Vagina (tissue), 2 donors: ENCODE results near the gene EYA4. TPM values are rescaled to one million over a fixed set of nuclear protein-coding genes. Genes with fewer than 3 reads are reported as not detected.
"Not testable (repeated sequence)": the region's sequence is repeated elsewhere in the genome, so short reads cannot be mapped to it uniquely, and the experiment has no call there.

Source experiments
- DNase-seq, 2 donors: peaks; one replicate each; pipeline ENCODE4 v3.0.0-alpha.2; 2017; ENCODE audit errors: extremely low spot score in 2 of 2
- H3K27ac ChIP-seq: fragments of 200-600 bp; sonication (generic); one replicate; pipeline ENCODE4 v1.5.1; 2019
- H3K27me3 ChIP-seq: fragments of 200-600 bp; sonication (generic); one replicate; pipeline ENCODE4 v1.5.1; 2019
- H3K36me3 ChIP-seq, 2 donors: fragments of 200-600 bp; sonication (generic); one replicate each; pipeline ENCODE4 v1.5.1; 2017 to 2019
- H3K4me1 ChIP-seq: fragments of 200-600 bp; sonication (generic); one replicate; pipeline ENCODE4 v1.5.1; 2019
- H3K4me3 ChIP-seq, 2 donors: fragments of 200-600 bp; sonication (generic); 1 replicate in 1 of 2; 2 replicates in 1 of 2; pipeline ENCODE4 v1.5.1; 2016 to 2019
- H3K9me3 ChIP-seq: fragments of 200-600 bp; sonication (generic); one replicate; pipeline ENCODE4 v1.5.1; 2019
- CTCF ChIP-seq, 3 experiments: fragments of 450-650 bp in 2 of 3; fragments of 200-600 bp in 1 of 3; sonication (generic) in 1 of 3; IDR thresholded peaks; one replicate each; pipeline ENCODE4 v1.5.1; 2017 to 2019; ENCODE audit warnings: antibody characterized with exemption in 3 of 3, mild to moderate bottlenecking in 2 of 3, moderate library complexity in 2 of 3
- POLR2A ChIP-seq, 2 donors: fragments of 450-650 bp; IDR thresholded peaks; one replicate each; pipeline ENCODE4 v1.6.1; 2017; ENCODE audit warnings: antibody characterized with exemption in 2 of 2, mild to moderate bottlenecking in 2 of 2, moderate library complexity in 2 of 2
- POLR2AphosphoS5 ChIP-seq, 2 donors: sonication (generic); formaldehyde crosslinking; IDR thresholded peaks; one replicate each; pipeline ENCODE4 v1.9.0; 2017; ENCODE audit warnings: antibody characterized with exemption in 2 of 2, mild to moderate bottlenecking in 2 of 2, low read depth in 1 of 2; ENCODE audit not compliant: insufficient read depth in 1 of 2
- intact Hi-C: fragments of 100-400 bp; cut with DNase I; formaldehyde crosslinking; loops from one replicate; pipeline ENCODE4 v1.15.1; 2023
- total RNA-seq: library from RNA; depleted of rRNA; stranded (reverse); fragments of >200 nt; gene quantifications from one replicate; pipeline ENCODE4 v1.2.3, GENCODE V29; 2016

Gene EYA4
- total RNA-seq, 1 donor from 2014 or later = 18.7 TPM

- H3K36me3 ChIP-seq = no peaks in the 10 kb centered on the region
- H3K4me3 ChIP-seq = no peak overlapping the region
- intact Hi-C loops = no loop called here
- H3K9me3 ChIP-seq = no peaks in the 10 kb centered on the region
- no peak overlapping the region for H3K27ac ChIP-seq
- no peaks in the 10 kb centered on the region for H3K4me1 ChIP-seq
- H3K27me3 ChIP-seq = no peaks in the 10 kb centered on the region
- DNase-seq = no peak
- TF ChIP-seq POLR2AphosphoS5 (IDR thresholded peaks at IDR 0.05; ENCODE audit: insufficient read depth in 1 of 2, low read depth in 1 of 2) = no peak
- no peak for TF ChIP-seq POLR2A (IDR thresholded peaks at IDR 0.05)
- TF ChIP-seq CTCF (IDR thresholded peaks at IDR 0.05) = no peak
Observed at GRCh38 chr6:133394630-133395029, 153.5 kb downstream of the EYA4 start.

- intact Hi-C loops = no loop called here
- no peak for DNase-seq
- TF ChIP-seq CTCF (IDR thresholded peaks at IDR 0.05) (no peak), POLR2A (IDR thresholded peaks at IDR 0.05) (no peak), POLR2AphosphoS5 (IDR thresholded peaks at IDR 0.05; ENCODE audit: insufficient read depth in 1 of 2, low read depth in 1 of 2) (no peak)
Observed at GRCh38 chr6:133396233-133396983, 155.3 kb downstream of the EYA4 start.

GRCh38 chr6:133396984-133397348 is 155.8 kb downstream of the EYA4 start:
- H3K4me1 ChIP-seq = no peaks in the 10 kb centered on the region
- intact Hi-C loops = no loop called here
- H3K36me3 ChIP-seq = no peaks in the 10 kb centered on the region
- no peaks in the 10 kb centered on the region for H3K9me3 ChIP-seq
- DNase-seq = no peak
- H3K27me3 ChIP-seq = no peaks in the 10 kb centered on the region
- TF ChIP-seq CTCF (IDR thresholded peaks at IDR 0.05) (no peak), POLR2A (IDR thresholded peaks at IDR 0.05) (no peak), POLR2AphosphoS5 (IDR thresholded peaks at IDR 0.05; ENCODE audit: insufficient read depth in 1 of 2, low read depth in 1 of 2) (no peak)
- H3K4me3 ChIP-seq = no peak overlapping the region
- no peak overlapping the region for H3K27ac ChIP-seq

More at GRCh38 chr6:133396233-133396983, 155.3 kb downstream of the EYA4 start:
- no peak overlapping the region for H3K4me3 ChIP-seq
- H3K27me3 ChIP-seq = no peaks in the 10 kb centered on the region
- H3K4me1 ChIP-seq = no peaks in the 10 kb centered on the region
- no peaks in the 10 kb centered on the region for H3K36me3 ChIP-seq
- no peak overlapping the region for H3K27ac ChIP-seq
- no peaks in the 10 kb centered on the region for H3K9me3 ChIP-seq

GRCh38 chr6:133397601-133398000 is 156.4 kb downstream of the EYA4 start:
- H3K27ac ChIP-seq, H3K27me3 ChIP-seq, H3K4me3 ChIP-seq, DNase-seq, H3K9me3 ChIP-seq, H3K4me1 ChIP-seq, intact Hi-C loops, H3K36me3 ChIP-seq: not testable (repeated sequence)

- no peaks in the 10 kb centered on the region for H3K36me3 ChIP-seq
- DNase-seq = no peak
- no peak for TF ChIP-seq POLR2A (IDR thresholded peaks at IDR 0.05)
- no peaks in the 10 kb centered on the region for H3K9me3 ChIP-seq
- no peak overlapping the region for H3K27ac ChIP-seq
- no peaks in the 10 kb centered on the region for H3K27me3 ChIP-seq
- H3K4me1 ChIP-seq = no peaks in the 10 kb centered on the region
- H3K4me3 ChIP-seq = no peak overlapping the region
- intact Hi-C loops = no loop called here
Observed at GRCh38 chr6:133399426-133399825, 158.3 kb downstream of the EYA4 start.

GRCh38 chr6:133404151-133404550 is 163.0 kb downstream of the EYA4 start:
- H3K36me3 ChIP-seq = no peaks in the 10 kb centered on the region
- TF ChIP-seq POLR2A (IDR thresholded peaks at IDR 0.05) = no peak
- no peak for TF ChIP-seq CTCF (IDR thresholded peaks at IDR 0.05)
- TF ChIP-seq POLR2AphosphoS5 (IDR thresholded peaks at IDR 0.05; ENCODE audit: insufficient read depth in 1 of 2, low read depth in 1 of 2) = no peak
- no peaks in the 10 kb centered on the region for H3K4me1 ChIP-seq
- no peak overlapping the region for H3K27ac ChIP-seq
- DNase-seq = no peak
- no peaks in the 10 kb centered on the region for H3K9me3 ChIP-seq
- H3K4me3 ChIP-seq = no peak overlapping the region
- H3K27me3 ChIP-seq = no peaks in the 10 kb centered on the region
- intact Hi-C loops = no loop called here
